GM12878 (cell line): Measurements from ENCODE around the gene ZBTB33. TPM values are rescaled to one million over a fixed set of nuclear protein-coding genes. Genes with fewer than 3 reads are reported as not detected.

ENCODE experiments used
- ASH2L ChIP-seq: fragments of 300-600, 200-600 bp; sonication (generic); IDR thresholded peaks from 2 replicates; pipeline ENCODE4 v1.6.1; 2017; ENCODE audit warnings: low read depth, mild to moderate bottlenecking, borderline replicate concordance
- E2F4 ChIP-seq: IDR thresholded peaks from 2 replicates; pipeline ENCODE4 v1.6.1; 2012; ENCODE audit warnings: low read depth, low read length, improper control_type of control experiment
- EP300 ChIP-seq, 2 experiments: fragments of 150-350 bp in 1 of 2; IDR thresholded peaks; 2 replicates each; pipeline ENCODE4 v1.6.1; 2011 to 2012; ENCODE audit warnings: low read depth in 2 of 2, low read length in 2 of 2, borderline replicate concordance in 1 of 2, improper control_type of control experiment in 1 of 2, inconsistent platforms in 1 of 2; ENCODE audit not compliant: control insufficient read depth in 1 of 2
- FOXM1 ChIP-seq: IDR thresholded peaks from 2 replicates; pipeline ENCODE4 v1.6.1; 2012; ENCODE audit warnings: low read depth, mild to moderate bottlenecking, inconsistent platforms, low read length, moderate library complexity
- IKZF1 ChIP-seq: fragments of 450-650 bp; conservative IDR thresholded peaks from 2 replicates; pipeline ENCODE4 v1.6.1; 2017; ENCODE audit warnings: antibody characterized with exemption, mild to moderate bottlenecking
- IKZF2 ChIP-seq, 2 experiments: fragments of 450-650 bp; IDR thresholded peaks; 2 replicates each; pipeline ENCODE4 v1.6.1; 2017; ENCODE audit warnings: mild to moderate bottlenecking in 2 of 2, moderate library complexity in 2 of 2
- IRF3 ChIP-seq: fragments of 450-650 bp; IDR thresholded peaks from 2 replicates; pipeline ENCODE4 v1.6.1; 2014; ENCODE audit warnings: mild to moderate bottlenecking
- JUNB ChIP-seq: IDR thresholded peaks from 2 replicates; pipeline ENCODE4 v1.6.1; 2016; ENCODE audit warnings: antibody characterized with exemption, mild to moderate bottlenecking
- JUND ChIP-seq: IDR thresholded peaks from 2 replicates; pipeline ENCODE4 v1.6.1; 2012; ENCODE audit warnings: low read depth, mild to moderate bottlenecking, low read length, improper control_type of control experiment, moderate library complexity
- NR2F1 ChIP-seq: fragments of 450-650 bp; conservative IDR thresholded peaks from 2 replicates; pipeline ENCODE4 v1.6.1; 2017; ENCODE audit warnings: mild to moderate bottlenecking
- RBBP5 ChIP-seq: fragments of 200-600 bp; sonication (generic); conservative IDR thresholded peaks from 2 replicates; pipeline ENCODE4 v1.6.1; 2016
- SKIL ChIP-seq: fragments of 450-650 bp; IDR thresholded peaks from 2 replicates; pipeline ENCODE4 v1.6.1; 2017; ENCODE audit warnings: mild to moderate bottlenecking, low read depth, inconsistent platforms; ENCODE audit not compliant: poor library complexity, severe bottlenecking
- TCF7 ChIP-seq: IDR thresholded peaks from 2 replicates; pipeline ENCODE4 v1.6.1; 2014; ENCODE audit warnings: antibody characterized with exemption, borderline replicate concordance
- ZBTB11 ChIP-seq: fragments of 450-650 bp; formaldehyde crosslinking; IDR thresholded peaks from 2 replicates; pipeline ENCODE4 v1.5.0; 2022; ENCODE audit warnings: mild to moderate bottlenecking, missing genetic modification characterization
- polyA plus RNA-seq, 11 experiments: library from polyadenylated mRNA; depleted of rRNA in 4 of 11; unstranded in 6 of 11; stranded (reverse) in 5 of 11; fragments of >200 nt; fragmentation: Nextera tagmentation in 4 of 11; fragmentation: Illumina TruSeq in 1 of 11; extraction: Ambion mirVana in 4 of 11; extraction: Trizol in 1 of 11; gene quantifications; 1 replicate in 1 of 11; 2 replicates in 10 of 11; pipeline versions ENCODE4 v1.2.1 to v1.2.3, GENCODE V29; 2011 to 2016; ENCODE audit warnings: inconsistent platforms in 2 of 11, missing spikeins in 2 of 11, low read depth in 1 of 11
- total RNA-seq, 4 experiments: library from RNA; depleted of rRNA in 3 of 4; stranded (reverse); fragments of >200 nt in 3 of 4; fragmentation: Illumina TruSeq in 1 of 4; extraction: Trizol in 1 of 4; gene quantifications; 2 replicates each; pipeline versions ENCODE4 v1.2.1 to v1.2.3, GENCODE V29; 2013 to 2021

ZBTB33 gene
- total and polyA plus RNA-seq, 10 of the 15 experiments (the other 5 are each of a cell fraction or from before 2014, with no cell fraction given): 5.2 to 26.3 (median 18.3) TPM

- no peak for TF ChIP-seq TCF7
- TF ChIP-seq JUNB: no peak; the same call in 1 of the 2 replicates
- TF ChIP-seq ZBTB11 (CRISPR knock-in tag): no peak
- TF ChIP-seq SKIL: peak; percentile 29
- TF ChIP-seq IKZF2 (IDR thresholded peaks at IDR 0.05): no peak
- no peak for TF ChIP-seq ASH2L
- no peak for TF ChIP-seq E2F4
- TF ChIP-seq JUND: no peak
- TF ChIP-seq NR2F1: peak; percentile 60
- TF ChIP-seq EP300 (IDR thresholded peaks at IDR 0.05; ENCODE audit: borderline replicate concordance in 1 of 2, control insufficient read depth in 1 of 2, low read depth in 2 of 2, low read length in 2 of 2): no peak
- no peak for TF ChIP-seq RBBP5
- TF ChIP-seq IRF3: no peak
- TF ChIP-seq IKZF1: no peak
- no peak for TF ChIP-seq FOXM1
Measured at GRCh38 chrX:120301497-120301896, 50.9 kb downstream of the ZBTB33 start (continued).
